LNCaP clone FGC (cell line): Measurements from ENCODE around the gene WFDC12.

Experiments
- DNase-seq: peaks from one replicate; pipeline ENCODE4 v3.0.0-alpha.2; 2011; ENCODE audit warnings: low read depth
- H3K4me3 ChIP-seq: 2 replicates; pipeline ENCODE4 v1.5.1; 2011; ENCODE audit warnings: mild to moderate bottlenecking, low read depth, low read length, control low read depth
- TF ChIP-seq, protein P1 (sequence below): IDR thresholded peaks from 2 replicates; pipeline ENCODE4 v1.5.1; 2012; ENCODE audit warnings: mild to moderate bottlenecking; ENCODE audit not compliant: control insufficient read depth, insufficient read depth; ENCODE audit errors: extremely low read depth

WFDC12 gene

DNA sequence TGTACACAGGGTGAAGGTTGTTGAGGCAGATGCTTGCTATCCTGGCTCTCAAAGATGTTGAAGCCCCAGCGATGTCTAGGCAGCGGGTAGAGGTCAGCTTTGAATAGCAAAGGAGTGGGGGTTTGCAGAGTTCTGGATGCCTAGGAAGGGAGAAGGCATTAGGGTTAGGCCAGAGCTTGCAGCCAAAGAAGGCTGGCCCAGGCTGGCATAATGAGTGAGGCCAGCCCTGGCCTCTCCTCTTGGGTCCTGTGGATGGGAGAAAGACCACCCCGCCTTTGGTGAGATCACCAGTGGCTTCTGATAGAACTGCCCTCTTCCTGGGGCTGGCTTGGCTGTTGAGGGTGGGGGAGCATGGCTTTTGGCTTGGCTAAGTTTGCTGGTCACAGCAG lies 8.9 kb downstream of the WFDC12 start:
- DNase-seq, result no peak
- H3K4me3 ChIP-seq, result no peak overlapping the region
- TF ChIP-seq, protein P1, sequence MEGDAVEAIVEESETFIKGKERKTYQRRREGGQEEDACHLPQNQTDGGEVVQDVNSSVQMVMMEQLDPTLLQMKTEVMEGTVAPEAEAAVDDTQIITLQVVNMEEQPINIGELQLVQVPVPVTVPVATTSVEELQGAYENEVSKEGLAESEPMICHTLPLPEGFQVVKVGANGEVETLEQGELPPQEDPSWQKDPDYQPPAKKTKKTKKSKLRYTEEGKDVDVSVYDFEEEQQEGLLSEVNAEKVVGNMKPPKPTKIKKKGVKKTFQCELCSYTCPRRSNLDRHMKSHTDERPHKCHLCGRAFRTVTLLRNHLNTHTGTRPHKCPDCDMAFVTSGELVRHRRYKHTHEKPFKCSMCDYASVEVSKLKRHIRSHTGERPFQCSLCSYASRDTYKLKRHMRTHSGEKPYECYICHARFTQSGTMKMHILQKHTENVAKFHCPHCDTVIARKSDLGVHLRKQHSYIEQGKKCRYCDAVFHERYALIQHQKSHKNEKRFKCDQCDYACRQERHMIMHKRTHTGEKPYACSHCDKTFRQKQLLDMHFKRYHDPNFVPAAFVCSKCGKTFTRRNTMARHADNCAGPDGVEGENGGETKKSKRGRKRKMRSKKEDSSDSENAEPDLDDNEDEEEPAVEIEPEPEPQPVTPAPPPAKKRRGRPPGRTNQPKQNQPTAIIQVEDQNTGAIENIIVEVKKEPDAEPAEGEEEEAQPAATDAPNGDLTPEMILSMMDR, result no peak

DNA sequence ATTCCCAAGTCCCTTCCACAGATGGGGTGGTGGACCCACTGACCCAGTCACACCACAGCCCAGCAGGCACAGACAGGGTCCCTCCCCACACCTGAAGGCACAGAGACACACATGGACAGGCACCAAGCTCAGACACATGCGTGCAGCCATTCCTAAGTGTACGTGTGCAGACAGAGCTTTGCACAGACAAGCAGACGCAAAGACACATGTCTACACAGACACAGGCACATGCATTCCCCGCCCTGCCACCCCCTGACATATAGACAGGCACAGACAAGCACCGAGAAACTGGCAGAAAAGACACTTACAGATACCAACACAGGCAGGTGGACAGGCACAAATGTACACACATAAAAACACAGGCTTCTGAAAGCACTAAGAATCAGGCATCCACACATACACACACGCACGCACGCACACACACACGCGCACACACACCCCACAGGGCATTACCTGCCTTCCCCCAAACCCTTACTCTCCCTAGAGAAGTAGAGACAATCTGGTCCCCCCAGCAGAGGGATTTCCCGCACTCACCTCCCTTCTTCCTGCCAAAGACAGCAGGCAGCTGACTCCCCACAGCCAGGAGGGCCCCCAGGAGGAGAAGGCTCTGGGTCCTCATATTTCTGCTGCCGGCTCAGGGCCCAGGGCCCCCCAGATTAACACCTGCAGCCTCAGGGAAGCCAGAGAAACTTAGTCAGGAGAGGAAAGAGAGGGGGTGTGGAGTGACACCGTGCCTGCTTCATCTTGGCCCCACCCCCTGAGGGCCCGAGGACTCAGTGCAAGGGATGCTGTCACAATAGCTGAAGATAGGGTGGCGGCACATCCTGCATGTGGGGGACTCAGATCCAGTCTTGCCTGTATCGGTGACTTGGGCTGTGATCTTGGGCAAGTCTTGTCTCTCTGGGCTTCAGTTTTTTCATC lies 9.5 kb downstream of the WFDC12 start, which contains the start of gene WFDC5:
Gene WFDC5 (minus strand): TSS at position 710 of the 921 bp plus-strand sequence. CDS start 91 bp downstream, at position 619.
- TF ChIP-seq, protein P1, result no peak
- H3K4me3 ChIP-seq, result no peak within 1 kb of the TSS
- no peak for DNase-seq

DNA sequence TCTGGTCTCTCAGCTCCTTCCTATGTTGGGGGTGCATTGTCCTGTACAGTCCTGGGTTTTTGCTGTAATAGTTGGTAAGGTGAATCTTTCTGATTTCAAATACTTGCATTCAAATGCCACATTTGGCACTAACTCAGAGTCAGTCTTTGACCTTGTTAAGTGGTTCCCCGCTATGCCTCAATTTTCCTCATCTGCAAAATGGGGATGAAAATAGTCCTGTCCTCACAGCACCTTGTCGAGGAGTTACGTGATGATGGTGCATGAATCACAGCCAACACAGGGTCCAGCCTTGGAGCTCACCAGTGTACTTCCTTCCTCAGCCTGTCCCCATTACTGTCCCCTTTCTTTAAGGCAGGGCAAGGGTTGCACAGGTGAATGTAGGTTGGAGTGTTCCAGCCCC lies 10.4 kb downstream of the WFDC12 start:
- no peak overlapping the region for H3K4me3 ChIP-seq
- DNase-seq, result no peak
- TF ChIP-seq, protein P1, result no peak

DNA sequence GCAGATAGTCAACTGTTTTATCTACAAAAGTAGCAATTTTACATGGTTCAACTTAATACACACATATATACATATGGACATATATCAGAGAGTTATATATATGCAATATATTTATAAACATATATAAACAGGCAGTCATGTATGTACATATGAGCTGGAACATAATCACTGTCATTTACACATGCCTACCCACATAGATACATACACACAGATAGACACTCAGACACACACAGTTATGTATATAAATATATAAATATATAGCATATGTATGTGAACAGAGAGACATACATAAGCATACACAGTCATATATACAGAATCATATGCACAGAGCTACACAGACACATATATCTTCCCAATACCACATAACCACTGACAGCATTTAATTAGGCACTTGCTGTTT lies 11.5 kb downstream of the WFDC12 start:
- no peak for DNase-seq
- TF ChIP-seq, protein P1, result no peak
- no peak overlapping the region for H3K4me3 ChIP-seq

DNA sequence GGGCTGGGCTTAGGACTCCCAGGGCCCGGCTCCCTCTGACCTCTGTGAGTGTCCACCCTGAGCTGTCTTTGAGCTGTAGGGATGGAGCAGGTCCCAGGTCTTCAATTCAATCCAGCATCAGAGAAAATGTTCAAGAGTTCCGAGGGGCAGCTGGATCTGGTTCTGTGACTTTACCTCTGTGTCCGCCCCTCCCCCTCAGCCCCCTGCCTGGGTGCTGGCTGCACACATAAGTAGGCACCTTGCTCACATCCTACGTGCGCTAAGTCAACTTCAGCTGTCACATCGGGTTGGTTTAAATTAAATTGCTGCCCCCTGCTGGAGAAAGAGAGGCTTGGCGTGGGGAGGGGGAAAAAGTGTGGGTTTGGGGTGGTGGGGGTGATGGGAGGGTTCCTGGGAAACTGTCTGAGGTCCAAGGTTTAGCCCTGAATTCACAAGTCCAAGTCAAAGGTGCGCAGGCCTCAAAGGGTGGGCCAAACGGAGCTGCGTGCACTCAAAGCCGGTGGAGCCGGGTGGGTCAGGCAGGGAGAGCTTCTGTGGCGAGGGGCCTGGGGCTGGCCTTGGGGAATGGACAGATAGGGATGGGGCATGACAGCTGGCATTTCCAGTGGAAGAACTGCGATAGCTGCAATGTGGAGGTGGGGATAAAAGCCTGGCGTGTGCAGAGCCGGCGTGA lies 12.3 kb downstream of the WFDC12 start:
- TF ChIP-seq, protein P1, result peak; percentile 58

DNA sequence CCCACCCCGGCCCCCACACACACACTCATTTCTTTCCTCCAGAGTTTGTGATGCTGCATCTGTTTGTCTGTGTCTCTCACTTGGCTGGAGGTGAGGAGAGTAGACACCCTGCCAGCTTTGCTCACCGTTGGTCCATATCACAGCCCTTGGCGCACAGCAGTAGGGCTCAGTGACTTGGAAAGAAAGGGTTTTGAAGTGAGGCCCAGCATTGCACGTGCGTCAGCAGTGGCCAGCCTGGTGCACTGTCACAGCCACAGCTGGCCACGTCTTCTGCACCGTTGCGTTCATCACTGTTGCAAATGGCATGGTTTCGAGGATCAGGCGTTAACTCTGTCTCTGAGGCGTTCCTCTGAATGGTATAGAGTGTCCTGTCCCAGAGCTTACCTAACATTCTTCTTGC lies 13.0 kb downstream of the WFDC12 start:
- no peak overlapping the region for H3K4me3 ChIP-seq
- TF ChIP-seq, protein P1, result no peak
- DNase-seq, result no peak

More for the DNA sequence above, 12.3 kb downstream of the WFDC12 start:
- no peak for DNase-seq
- H3K4me3 ChIP-seq, result no peak overlapping the region
